ENCODE results near the gene ANO4. TPM values are rescaled to one million over a fixed set of nuclear protein-coding genes. Genes with fewer than 3 reads are reported as not detected.

The ANO4 gene
- total RNA-seq, 3 donors from 2014 or later: 0.33 to 1.0 (median 0.80) TPM

GRCh38 chr12:100864366-100864765 is 69.8 kb downstream of the ANO4 start:
- intact Hi-C loops (cut with DNase I; ENCODE audit: low total_unique reads): no loop called here
- Histone ChIP-seq H3K4me3 (no peak overlapping the region), H3K27me3 (no peaks in the 10 kb centered on the region), H3K36me3 (no peaks in the 10 kb centered on the region), H3K9me3 (no peaks in the 10 kb centered on the region), H3K4me1 (no peaks in the 10 kb centered on the region), H3K27ac (no peak overlapping the region)
- no peak for DNase-seq (ENCODE audit: low spot score in 2 of 2)
- TF ChIP-seq CTCF (IDR thresholded peaks at IDR 0.05) (no peak), POLR2AphosphoS5 (IDR thresholded peaks at IDR 0.05) (no peak), POLR2A (IDR thresholded peaks at IDR 0.05) (no peak)

DNA sequence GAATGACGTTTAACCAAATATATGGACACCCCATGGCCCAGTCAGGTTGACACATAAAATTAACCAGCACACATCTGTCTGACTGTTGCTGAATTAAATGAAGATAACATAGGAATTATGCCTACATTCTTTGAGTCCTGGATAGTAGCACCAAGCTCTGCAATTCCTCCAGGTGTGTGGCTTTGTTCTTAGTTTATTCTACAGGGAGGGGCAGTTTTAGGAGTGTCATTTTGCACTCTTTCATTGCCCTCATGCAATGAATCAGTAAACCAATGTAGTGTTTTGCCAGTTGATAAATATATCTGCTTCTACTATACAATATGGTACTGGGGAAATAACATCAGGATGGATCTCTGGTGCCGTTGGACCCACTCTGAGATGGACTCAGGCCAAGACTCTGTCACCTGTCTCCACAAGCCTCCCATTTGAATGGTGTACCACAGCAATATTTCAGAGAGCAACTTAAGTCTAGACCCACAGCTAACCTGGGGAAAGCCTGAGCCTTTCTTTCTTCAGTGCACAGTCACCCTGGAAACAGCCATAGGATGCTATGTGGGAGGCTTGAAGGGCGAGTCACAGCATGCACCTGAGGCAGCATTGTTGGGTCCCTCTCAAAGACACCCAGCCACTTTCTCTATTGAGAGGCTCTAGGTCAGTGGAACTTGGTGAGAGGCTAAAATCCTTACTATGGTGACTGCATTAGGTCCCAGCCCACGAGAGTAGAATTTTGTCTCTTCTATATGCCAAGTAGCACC is 73.2 kb downstream of the ANO4 start:
- Histone ChIP-seq H3K4me3 (no peak overlapping the region), H3K27me3 (no peaks in the 10 kb centered on the region), H3K27ac (no peak overlapping the region), H3K36me3 (no peaks in the 10 kb centered on the region), H3K9me3 (peaks cover 0 to 2% of the 10 kb centered on the region in 2 donors), H3K4me1 (no peaks in the 10 kb centered on the region)
- no peak for TF ChIP-seq CTCF (IDR thresholded peaks at IDR 0.05)
- no peak for TF ChIP-seq POLR2AphosphoS5 (IDR thresholded peaks at IDR 0.05)
- TF ChIP-seq POLR2A (IDR thresholded peaks at IDR 0.05): no peak
- no peak for DNase-seq (ENCODE audit: low spot score in 2 of 2)
- intact Hi-C loops (cut with DNase I; ENCODE audit: low total_unique reads): no loop called here

DNA sequence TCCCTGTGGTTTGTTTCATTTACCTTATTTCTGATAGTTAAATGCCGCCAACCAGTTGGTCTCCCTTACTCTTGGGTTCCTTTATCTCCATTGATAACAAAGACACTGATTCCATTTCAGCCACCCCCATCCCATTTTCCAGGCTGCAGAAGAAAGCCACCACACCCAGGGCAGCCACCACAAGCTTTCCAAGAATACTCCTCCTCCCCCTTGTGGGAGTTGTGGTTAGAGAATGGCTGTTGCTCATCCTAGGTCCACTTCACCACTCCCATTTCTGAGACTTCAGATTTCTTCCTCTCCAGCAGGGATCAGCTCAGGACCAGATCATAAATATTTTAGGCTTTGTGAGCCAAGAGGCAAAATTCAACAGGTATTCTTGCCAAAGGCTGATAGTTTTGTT is 73.9 kb downstream of the ANO4 start:
- intact Hi-C loops (cut with DNase I; ENCODE audit: low total_unique reads): no loop called here
- no peak for TF ChIP-seq CTCF (IDR thresholded peaks at IDR 0.05)
- no peak for TF ChIP-seq POLR2AphosphoS5 (IDR thresholded peaks at IDR 0.05)
- no peak for TF ChIP-seq POLR2A (IDR thresholded peaks at IDR 0.05)
- no peak for DNase-seq (ENCODE audit: low spot score in 2 of 2)
- H3K27ac ChIP-seq: no peak overlapping the region
- H3K4me1 ChIP-seq: no peaks in the 10 kb centered on the region
- no peaks in the 10 kb centered on the region for H3K36me3 ChIP-seq
- H3K9me3 ChIP-seq: peaks cover 0 to 8% of the 10 kb centered on the region in 2 donors
- H3K27me3 ChIP-seq: no peaks in the 10 kb centered on the region
- no peak overlapping the region for H3K4me3 ChIP-seq

DNA sequence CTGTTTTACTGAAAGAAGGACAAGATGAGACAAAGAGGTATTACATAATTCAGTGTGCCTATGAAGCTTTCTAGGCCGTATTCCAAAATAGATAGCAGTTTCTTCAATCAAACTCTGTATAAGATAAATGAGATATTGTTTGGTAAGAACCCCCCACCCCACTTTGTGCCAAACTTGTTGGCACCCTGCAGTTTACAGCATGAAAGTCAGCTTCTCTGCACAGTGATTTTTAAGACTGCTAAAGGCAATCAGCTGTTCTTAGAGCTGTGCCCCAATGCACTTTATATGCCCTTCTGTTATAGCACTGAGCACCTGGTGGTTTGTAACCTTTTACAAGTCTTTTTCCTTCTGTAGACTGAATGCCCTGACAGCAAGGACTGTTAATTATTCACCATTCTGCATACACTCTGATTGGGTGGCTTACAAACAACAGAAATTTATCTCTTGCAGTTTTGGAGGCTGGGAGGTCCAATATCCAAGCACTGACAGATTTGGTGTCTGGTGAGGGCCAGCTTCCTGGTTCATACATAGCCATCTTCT is 76.7 kb downstream of the ANO4 start:
- H3K4me3 ChIP-seq: no peak overlapping the region
- no peak overlapping the region for H3K27ac ChIP-seq
- TF ChIP-seq POLR2A (IDR thresholded peaks at IDR 0.05): no peak
- TF ChIP-seq POLR2AphosphoS5 (IDR thresholded peaks at IDR 0.05): no peak
- no peak for TF ChIP-seq CTCF (IDR thresholded peaks at IDR 0.05)
- no peak for DNase-seq (ENCODE audit: low spot score in 2 of 2)
- H3K36me3 ChIP-seq: no peaks in the 10 kb centered on the region
- H3K27me3 ChIP-seq: no peaks in the 10 kb centered on the region
- intact Hi-C loops (cut with DNase I; ENCODE audit: low total_unique reads): no loop called here
- H3K9me3 ChIP-seq: peaks cover 8 to 15% of the 10 kb centered on the region in 2 donors
- no peaks in the 10 kb centered on the region for H3K4me1 ChIP-seq

DNA sequence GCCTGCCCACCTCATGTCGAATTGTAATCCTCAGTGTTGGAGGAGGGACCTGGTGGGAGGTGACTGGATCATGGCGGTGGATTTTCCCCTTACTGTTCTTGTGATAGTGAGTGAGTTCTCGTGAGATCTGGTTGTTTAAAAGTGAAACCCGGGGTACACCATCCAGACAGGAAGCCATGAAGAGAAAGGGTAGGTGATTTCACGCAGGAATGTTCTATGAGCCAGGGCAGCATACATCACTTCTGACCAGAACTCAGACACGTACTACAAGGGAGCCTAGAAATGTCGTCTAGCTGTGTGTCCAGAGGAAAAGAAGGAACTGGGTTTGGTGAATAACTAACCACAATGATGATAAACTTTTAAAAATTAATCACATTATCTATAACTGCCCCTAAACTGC is 80.6 kb downstream of the ANO4 start:
- Histone ChIP-seq H3K4me1 (no peaks in the 10 kb centered on the region), H3K4me3 (no peak overlapping the region), H3K27ac (no peak overlapping the region), H3K9me3 (peaks cover 8 to 15% of the 10 kb centered on the region in 2 donors), H3K36me3 (no peaks in the 10 kb centered on the region), H3K27me3 (no peaks in the 10 kb centered on the region)
- intact Hi-C loops (cut with DNase I; ENCODE audit: low total_unique reads): no loop called here
- DNase-seq (ENCODE audit: low spot score in 2 of 2): no peak
- TF ChIP-seq POLR2A (IDR thresholded peaks at IDR 0.05): no peak
- no peak for TF ChIP-seq CTCF (IDR thresholded peaks at IDR 0.05)
- TF ChIP-seq POLR2AphosphoS5 (IDR thresholded peaks at IDR 0.05): no peak
